ENCODE results near the gene MYL4.
"Not testable (repeated sequence)": the region's sequence is repeated elsewhere in the genome, so short reads cannot be mapped to it uniquely, and the experiment has no call there.

The MYL4 gene

GRCh38 chr17:47208744-47209488 is at the start of gene MYL4:
TSS of gene MYL4 (plus strand) at chr17:47209348. CDS start at chr17:47209423, 75 bp downstream.
- no peaks in the 10 kb centered on the region for H3K36me3 ChIP-seq (ENCODE audit: control insufficient read depth in 2 of 2, insufficient read depth in 2 of 2, low read length in 2 of 2)
- peaks cover 19% of the 10 kb centered on the region for H3K4me1 ChIP-seq (ENCODE audit: control insufficient read depth, insufficient read depth, low read length)
- no peak within 1 kb of the TSS for H3K27ac ChIP-seq (ENCODE audit: low read length)
- H3K27me3 ChIP-seq (ENCODE audit: control insufficient read depth in 1 of 2, insufficient read depth in 2 of 2, low read length in 2 of 2): no peaks in the 10 kb centered on the region
- no peak within 1 kb of the TSS for H3K9ac ChIP-seq (ENCODE audit: low read length in 2 of 2)
- no peaks in the 10 kb centered on the region for H3K9me3 ChIP-seq (ENCODE audit: control insufficient read depth in 2 of 2, low read length in 2 of 2)
- no peak within 1 kb of the TSS for H3K4me3 ChIP-seq (ENCODE audit: low read length in 2 of 2)

- H3K9ac ChIP-seq (ENCODE audit: low read length in 2 of 2): no peak overlapping the region
- no peaks in the 10 kb centered on the region for H3K4me1 ChIP-seq (ENCODE audit: control insufficient read depth, insufficient read depth, low read length)
- no peak overlapping the region for H3K4me3 ChIP-seq (ENCODE audit: low read length in 2 of 2)
- peaks cover 8 to 15% of the 10 kb centered on the region in 2 donors for H3K36me3 ChIP-seq (ENCODE audit: control insufficient read depth in 2 of 2, insufficient read depth in 2 of 2, low read length in 2 of 2)
- H3K9me3 ChIP-seq (ENCODE audit: control insufficient read depth in 2 of 2, low read length in 2 of 2): no peaks in the 10 kb centered on the region
- H3K27me3 ChIP-seq (ENCODE audit: control insufficient read depth in 1 of 2, insufficient read depth in 2 of 2, low read length in 2 of 2): no peaks in the 10 kb centered on the region
- no peak overlapping the region for H3K27ac ChIP-seq (ENCODE audit: low read length)
These were observed 47.0 kb upstream of the MYL4 start for GRCh38 chr17:47162013-47162622.

GRCh38 chr17:47164263-47164662 is 44.9 kb upstream of the MYL4 start:
- H3K9ac ChIP-seq (ENCODE audit: low read length in 2 of 2): no peak overlapping the region
- peaks cover 14 to 16% of the 10 kb centered on the region in 2 donors for H3K36me3 ChIP-seq (ENCODE audit: control insufficient read depth in 2 of 2, insufficient read depth in 2 of 2, low read length in 2 of 2)
- H3K4me1 ChIP-seq (ENCODE audit: control insufficient read depth, insufficient read depth, low read length): no peaks in the 10 kb centered on the region
- H3K27me3 ChIP-seq (ENCODE audit: control insufficient read depth in 1 of 2, insufficient read depth in 2 of 2, low read length in 2 of 2): no peaks in the 10 kb centered on the region
- H3K27ac ChIP-seq (ENCODE audit: low read length): no peak overlapping the region
- no peak overlapping the region for H3K4me3 ChIP-seq (ENCODE audit: low read length in 2 of 2)
- no peaks in the 10 kb centered on the region for H3K9me3 ChIP-seq (ENCODE audit: control insufficient read depth in 2 of 2, low read length in 2 of 2)

- Histone ChIP-seq H3K27me3 (ENCODE audit: control insufficient read depth in 1 of 2, insufficient read depth in 2 of 2, low read length in 2 of 2) (no peaks in the 10 kb centered on the region), H3K9ac (ENCODE audit: low read length in 2 of 2) (no peak overlapping the region), H3K27ac (ENCODE audit: low read length) (no peak overlapping the region), H3K4me1 (ENCODE audit: control insufficient read depth, insufficient read depth, low read length) (no peaks in the 10 kb centered on the region), H3K36me3 (ENCODE audit: control insufficient read depth in 2 of 2, insufficient read depth in 2 of 2, low read length in 2 of 2) (peaks cover 9 to 16% of the 10 kb centered on the region in 2 donors), H3K4me3 (ENCODE audit: low read length in 2 of 2) (no peak overlapping the region), H3K9me3 (ENCODE audit: control insufficient read depth in 2 of 2, low read length in 2 of 2) (no peaks in the 10 kb centered on the region)
These were observed 44.0 kb upstream of the MYL4 start for GRCh38 chr17:47165137-47165536.

- H3K27ac ChIP-seq (ENCODE audit: low read length); H3K27me3 ChIP-seq (ENCODE audit: control insufficient read depth in 1 of 2, insufficient read depth in 2 of 2, low read length in 2 of 2); H3K9ac ChIP-seq (ENCODE audit: low read length in 2 of 2); H3K9me3 ChIP-seq (ENCODE audit: control insufficient read depth in 2 of 2, low read length in 2 of 2); H3K4me1 ChIP-seq (ENCODE audit: control insufficient read depth, insufficient read depth, low read length); H3K4me3 ChIP-seq (ENCODE audit: low read length in 2 of 2): not testable (repeated sequence)
- peaks cover 9 to 14% of the 10 kb centered on the region in 2 donors for H3K36me3 ChIP-seq (ENCODE audit: control insufficient read depth in 2 of 2, insufficient read depth in 2 of 2, low read length in 2 of 2)
These were observed 42.3 kb upstream of the MYL4 start for GRCh38 chr17:47166854-47167253.

GRCh38 chr17:47168896-47169295 is 40.3 kb upstream of the MYL4 start:
- not testable (repeated sequence) for H3K9me3 ChIP-seq (ENCODE audit: control insufficient read depth in 2 of 2, low read length in 2 of 2); H3K9ac ChIP-seq (ENCODE audit: low read length in 2 of 2); H3K4me3 ChIP-seq (ENCODE audit: low read length in 2 of 2); H3K27me3 ChIP-seq (ENCODE audit: control insufficient read depth in 1 of 2, insufficient read depth in 2 of 2, low read length in 2 of 2); H3K27ac ChIP-seq (ENCODE audit: low read length); H3K4me1 ChIP-seq (ENCODE audit: control insufficient read depth, insufficient read depth, low read length)
- peaks cover 7 to 16% of the 10 kb centered on the region in 2 donors for H3K36me3 ChIP-seq (ENCODE audit: control insufficient read depth in 2 of 2, insufficient read depth in 2 of 2, low read length in 2 of 2)

GRCh38 chr17:47170710-47171109 is 38.4 kb upstream of the MYL4 start:
- no peaks in the 10 kb centered on the region for H3K4me1 ChIP-seq (ENCODE audit: control insufficient read depth, insufficient read depth, low read length)
- H3K27ac ChIP-seq (ENCODE audit: low read length): no peak overlapping the region
- no peaks in the 10 kb centered on the region for H3K9me3 ChIP-seq (ENCODE audit: control insufficient read depth in 2 of 2, low read length in 2 of 2)
- H3K36me3 ChIP-seq (ENCODE audit: control insufficient read depth in 2 of 2, insufficient read depth in 2 of 2, low read length in 2 of 2): peaks cover 6 to 11% of the 10 kb centered on the region in 2 donors
- no peak overlapping the region for H3K9ac ChIP-seq (ENCODE audit: low read length in 2 of 2)
- H3K4me3 ChIP-seq (ENCODE audit: low read length in 2 of 2): no peak overlapping the region
- no peaks in the 10 kb centered on the region for H3K27me3 ChIP-seq (ENCODE audit: control insufficient read depth in 1 of 2, insufficient read depth in 2 of 2, low read length in 2 of 2)

- H3K36me3 ChIP-seq (ENCODE audit: control insufficient read depth in 2 of 2, insufficient read depth in 2 of 2, low read length in 2 of 2): peaks cover 1 to 4% of the 10 kb centered on the region in 2 donors
- H3K4me1 ChIP-seq (ENCODE audit: control insufficient read depth, insufficient read depth, low read length): no peaks in the 10 kb centered on the region
- no peak overlapping the region for H3K9ac ChIP-seq (ENCODE audit: low read length in 2 of 2)
- H3K27ac ChIP-seq (ENCODE audit: low read length): no peak overlapping the region
- no peaks in the 10 kb centered on the region for H3K27me3 ChIP-seq (ENCODE audit: control insufficient read depth in 1 of 2, insufficient read depth in 2 of 2, low read length in 2 of 2)
- H3K4me3 ChIP-seq (ENCODE audit: low read length in 2 of 2): no peak overlapping the region
- H3K9me3 ChIP-seq (ENCODE audit: control insufficient read depth in 2 of 2, low read length in 2 of 2): no peaks in the 10 kb centered on the region
These were observed 36.2 kb upstream of the MYL4 start for GRCh38 chr17:47172696-47173565.

GRCh38 chr17:47174823-47175222 is 34.3 kb upstream of the MYL4 start:
- H3K4me3 ChIP-seq (ENCODE audit: low read length in 2 of 2); H3K9ac ChIP-seq (ENCODE audit: low read length in 2 of 2); H3K27me3 ChIP-seq (ENCODE audit: control insufficient read depth in 1 of 2, insufficient read depth in 2 of 2, low read length in 2 of 2); H3K27ac ChIP-seq (ENCODE audit: low read length); H3K36me3 ChIP-seq (ENCODE audit: control insufficient read depth in 2 of 2, insufficient read depth in 2 of 2, low read length in 2 of 2); H3K9me3 ChIP-seq (ENCODE audit: control insufficient read depth in 2 of 2, low read length in 2 of 2); H3K4me1 ChIP-seq (ENCODE audit: control insufficient read depth, insufficient read depth, low read length): not testable (repeated sequence)

GRCh38 chr17:47176389-47176826 is 32.7 kb upstream of the MYL4 start:
- peaks cover 2 to 3% of the 10 kb centered on the region in 2 donors for H3K36me3 ChIP-seq (ENCODE audit: control insufficient read depth in 2 of 2, insufficient read depth in 2 of 2, low read length in 2 of 2)

More at GRCh38 chr17:47176389-47176826, 32.7 kb upstream of the MYL4 start:
- H3K4me1 ChIP-seq (ENCODE audit: control insufficient read depth, insufficient read depth, low read length): no peaks in the 10 kb centered on the region
- H3K9me3 ChIP-seq (ENCODE audit: control insufficient read depth in 2 of 2, low read length in 2 of 2): no peaks in the 10 kb centered on the region
- no peak overlapping the region for H3K9ac ChIP-seq (ENCODE audit: low read length in 2 of 2)
- H3K27ac ChIP-seq (ENCODE audit: low read length): no peak overlapping the region
- H3K4me3 ChIP-seq (ENCODE audit: low read length in 2 of 2): no peak overlapping the region
- no peaks in the 10 kb centered on the region for H3K27me3 ChIP-seq (ENCODE audit: control insufficient read depth in 1 of 2, insufficient read depth in 2 of 2, low read length in 2 of 2)
